ENCODE data around the gene CASP10.

Gene CASP10

GRCh38 chr2:201262718-201263117 lies 79.8 kb downstream of the CASP10 start:
- no peak for DNase-seq

GRCh38 chr2:201263779-201264178 lies 80.8 kb downstream of the CASP10 start:
- no peak for DNase-seq

- no peak for DNase-seq
Observed at GRCh38 chr2:201264472-201265173, 81.7 kb downstream of the CASP10 start.

GRCh38 chr2:201266629-201267028 lies 83.7 kb downstream of the CASP10 start:
- DNase-seq, result no peak

GRCh38 chr2:201267278-201268030 lies 84.5 kb downstream of the CASP10 start:
- DNase-seq, result no peak

- DNase-seq, result no peak
Observed at GRCh38 chr2:201269764-201270163, 86.8 kb downstream of the CASP10 start.

GRCh38 chr2:201270293-201271001 lies 87.5 kb downstream of the CASP10 start:
- DNase-seq, result no peak

GRCh38 chr2:201271917-201272316 lies 89.0 kb downstream of the CASP10 start:
- no peak for DNase-seq

GRCh38 chr2:201273330-201273983 lies 90.5 kb downstream of the CASP10 start:
- DNase-seq, result no peak

- no peak for DNase-seq
Observed at GRCh38 chr2:201275069-201275468, 92.1 kb downstream of the CASP10 start.

GRCh38 chr2:201275990-201276389 lies 93.0 kb downstream of the CASP10 start:
- no peak for DNase-seq

- DNase-seq, result no peak
Observed at GRCh38 chr2:201276511-201276910, 93.6 kb downstream of the CASP10 start.

Measured in NCI-H1436 treated with DMSO at 0.1 percent for 48 hours (cell line).